Common myeloid progenitor, CD34-positive (primary cell): ENCODE measurements around the gene HABP4.

Experiments used
- CTCF ChIA-PET: fragments of 350-600 bp; sonication (Branson Sonifier 250); formaldehyde crosslinking; loops from one replicate; lab custom pipeline; 2021; ENCODE audit warnings: antibody characterized with exemption; lab: Charles Lee
- POLR2A ChIA-PET: fragments of 350-600 bp; sonication (Branson Sonifier 250); formaldehyde crosslinking; loops from one replicate; lab custom pipeline; 2021; ENCODE audit warnings: antibody characterized with exemption; lab: Charles Lee
- DNase-seq, 3 donors: peaks; one replicate each; pipeline versions ENCODE4 v3.0.0 to v3.0.0-alpha.2; 2013
- H3K27ac ChIP-seq, 2 experiments: 1 replicate in 1 of 2; 2 replicates in 1 of 2; pipeline ENCODE4 v1.7.0; 2013; ENCODE audit warnings: inconsistent platforms in 2 of 2, low read length in 2 of 2, mild to moderate bottlenecking in 2 of 2, low read depth in 1 of 2, moderate library complexity in 1 of 2; ENCODE audit not compliant: severe bottlenecking in 2 of 2, insufficient read depth in 1 of 2, poor library complexity in 1 of 2
- H3K27me3 ChIP-seq, 5 experiments: replicated peaks in 2 of 5; 1 replicate in 3 of 5; 2 replicates in 2 of 5; pipeline versions ENCODE4 v1.6.1 to v1.7.0; 2013; ENCODE audit warnings: low read length in 4 of 5, mild to moderate bottlenecking in 2 of 5, moderate library complexity in 2 of 5, inconsistent platforms in 1 of 5; ENCODE audit not compliant: insufficient read depth in 5 of 5, control insufficient read depth in 4 of 5
- H3K36me3 ChIP-seq, 4 experiments: 1 replicate in 2 of 4; 2 replicates in 2 of 4; pipeline versions ENCODE4 v1.6.1 to v1.7.0; 2013; ENCODE audit warnings: low read length in 3 of 4, control low read depth in 1 of 4, mild to moderate bottlenecking in 1 of 4; ENCODE audit not compliant: control insufficient read depth in 4 of 4, insufficient read depth in 4 of 4
- H3K4me1 ChIP-seq, 4 experiments: 1 replicate in 3 of 4; 2 replicates in 1 of 4; pipeline versions ENCODE4 v1.6.1 to v1.7.1; 2013; ENCODE audit warnings: low read length in 3 of 4, mild to moderate bottlenecking in 3 of 4, control low read depth in 1 of 4, inconsistent platforms in 1 of 4, moderate library complexity in 1 of 4; ENCODE audit not compliant: control insufficient read depth in 4 of 4, insufficient read depth in 4 of 4; ENCODE audit errors: control extremely low read depth in 1 of 4
- H3K4me3 ChIP-seq, 7 experiments: 1 replicate in 4 of 7; 2 replicates in 3 of 7; pipeline versions ENCODE4 v1.5.1 to v1.7.0; 2013; ENCODE audit warnings: mild to moderate bottlenecking in 7 of 7, low read length in 6 of 7, moderate library complexity in 6 of 7, inconsistent platforms in 2 of 7, low read depth in 2 of 7, control low read depth in 1 of 7; ENCODE audit not compliant: insufficient read depth in 4 of 7, control insufficient read depth in 1 of 7; ENCODE audit errors: extremely low read depth in 1 of 7
- H3K9me3 ChIP-seq, 5 experiments: 1 replicate in 4 of 5; 2 replicates in 1 of 5; pipeline versions ENCODE4 v1.6.1 to v1.7.1; 2013; ENCODE audit warnings: low read length in 4 of 5, mild to moderate bottlenecking in 2 of 5, inconsistent platforms in 1 of 5, low read depth in 1 of 5, moderate library complexity in 1 of 5; ENCODE audit not compliant: control insufficient read depth in 4 of 5, insufficient read depth in 2 of 5; ENCODE audit errors: control extremely low read depth in 1 of 5
- WGBS: methylation state at CpG from one replicate; pipeline ENCODE4 v1.1.5; 2013; ENCODE audit not compliant: insufficient coverage; 5-methylcytosine and 5-hydroxymethylcytosine counted together

HABP4 gene

GRCh38 chr9:96496368-96497116 lies 46.6 kb downstream of the HABP4 start:
- POLR2A ChIA-PET, result no interaction called here

GRCh38 chr9:96497117-96497399 lies 47.1 kb downstream of the HABP4 start:
- DNase-seq, result no peak
- POLR2A ChIA-PET, result no interaction called here
- CTCF ChIA-PET, result no interaction called here
- no peak overlapping the region for H3K4me3 ChIP-seq
- WGBS, result 95% methylated on average over 13 of the region's 17 CpGs
- H3K27ac ChIP-seq, result no peak overlapping the region
- no peaks in the 10 kb centered on the region for H3K4me1 ChIP-seq
- peaks cover 0 to 4% (median 0%) of the 10 kb centered on the region in 4 experiments for H3K36me3 ChIP-seq
- H3K9me3 ChIP-seq, result no peaks in the 10 kb centered on the region
- no peaks in the 10 kb centered on the region for H3K27me3 ChIP-seq

More at GRCh38 chr9:96496368-96497116, 46.6 kb downstream of the HABP4 start:
- H3K27me3 ChIP-seq, result no peaks in the 10 kb centered on the region
- no peaks in the 10 kb centered on the region for H3K4me1 ChIP-seq
- DNase-seq, result no peak
- H3K36me3 ChIP-seq, result peaks cover 0 to 4% (median 0%) of the 10 kb centered on the region in 4 experiments
- H3K27ac ChIP-seq, result no peak overlapping the region
- 97% methylated on average over 49 of the region's 55 CpGs for WGBS
- no peaks in the 10 kb centered on the region for H3K9me3 ChIP-seq
- CTCF ChIA-PET, result no interaction called here
- H3K4me3 ChIP-seq, result no peak overlapping the region

GRCh38 chr9:96498796-96499195 lies 48.8 kb downstream of the HABP4 start:
- WGBS, result 86% methylated on average over 6 of the region's 7 CpGs
- H3K27me3 ChIP-seq, result no peaks in the 10 kb centered on the region
- CTCF ChIA-PET, result interaction anchor here (0.5 kb wide), 1 partner anchor 30 kb away, joined by 3 read pairs; no protein-coding TSS in a partner anchor
- H3K4me1 ChIP-seq, result no peaks in the 10 kb centered on the region
- H3K9me3 ChIP-seq, result no peaks in the 10 kb centered on the region
- H3K36me3 ChIP-seq, result no peaks in the 10 kb centered on the region
- DNase-seq, result no peak
- H3K27ac ChIP-seq, result no peak overlapping the region
- no peak overlapping the region for H3K4me3 ChIP-seq
- POLR2A ChIA-PET, result no interaction called here

GRCh38 chr9:96499257-96499656 lies 49.3 kb downstream of the HABP4 start:
- H3K27ac ChIP-seq, result no peak overlapping the region
- DNase-seq, result no peak
- no peaks in the 10 kb centered on the region for H3K4me1 ChIP-seq
- no peaks in the 10 kb centered on the region for H3K9me3 ChIP-seq
- H3K36me3 ChIP-seq, result no peaks in the 10 kb centered on the region
- CTCF ChIA-PET, result no interaction called here
- no peak overlapping the region for H3K4me3 ChIP-seq
- POLR2A ChIA-PET, result no interaction called here
- no peaks in the 10 kb centered on the region for H3K27me3 ChIP-seq
- WGBS, result 98% methylated on average over 7 of the region's 7 CpGs

- H3K9me3 ChIP-seq, result no peaks in the 10 kb centered on the region
- H3K4me1 ChIP-seq, result no peaks in the 10 kb centered on the region
- ChIA-PET POLR2A (no interaction called here), CTCF (interaction anchor here (0.6 kb wide), 2 partner anchors 1124 to 1831 kb away, joined by 3 to 5 read pairs; no protein-coding TSS in a partner anchor)
- DNase-seq, result no peak
- H3K4me3 ChIP-seq, result no peak overlapping the region
- H3K27me3 ChIP-seq, result no peaks in the 10 kb centered on the region
- H3K36me3 ChIP-seq, result no peaks in the 10 kb centered on the region
- WGBS, result 96% methylated on average over 12 of the region's 14 CpGs
- H3K27ac ChIP-seq, result no peak overlapping the region
Measured at GRCh38 chr9:96500696-96501632, 51.0 kb downstream of the HABP4 start.

- Histone ChIP-seq H3K9me3 (no peaks in the 10 kb centered on the region), H3K4me1 (no peaks in the 10 kb centered on the region), H3K36me3 (no peaks in the 10 kb centered on the region), H3K27ac (no peak overlapping the region), H3K4me3 (no peak overlapping the region), H3K27me3 (no peaks in the 10 kb centered on the region)
- DNase-seq, result no peak
- whole genome bisulfite sequencing, result 100% methylated on average over 10 of the region's 15 CpGs
- CTCF ChIA-PET, result interaction anchor here (0.6 kb wide), 1 partner anchor 1832 kb away, joined by 3 read pairs; no protein-coding TSS in a partner anchor
- POLR2A ChIA-PET, result no interaction called here
Measured at GRCh38 chr9:96501633-96502538, 51.9 kb downstream of the HABP4 start.
